Stimulated activated CD8-positive, alpha-beta memory T cell treated with anti-CD3 and anti-CD28 coated beads, Interleukin-15, amount 100 ng/mL, for 48 hours (primary cell): ENCODE results near the gene TRIM31.

Experiments
- DNase-seq, 2 donors: peaks; one replicate each; pipeline ENCODE4 v3.0.0-alpha.2; 2020; ENCODE audit warnings: low read depth in 2 of 2

Gene TRIM31, protein sequence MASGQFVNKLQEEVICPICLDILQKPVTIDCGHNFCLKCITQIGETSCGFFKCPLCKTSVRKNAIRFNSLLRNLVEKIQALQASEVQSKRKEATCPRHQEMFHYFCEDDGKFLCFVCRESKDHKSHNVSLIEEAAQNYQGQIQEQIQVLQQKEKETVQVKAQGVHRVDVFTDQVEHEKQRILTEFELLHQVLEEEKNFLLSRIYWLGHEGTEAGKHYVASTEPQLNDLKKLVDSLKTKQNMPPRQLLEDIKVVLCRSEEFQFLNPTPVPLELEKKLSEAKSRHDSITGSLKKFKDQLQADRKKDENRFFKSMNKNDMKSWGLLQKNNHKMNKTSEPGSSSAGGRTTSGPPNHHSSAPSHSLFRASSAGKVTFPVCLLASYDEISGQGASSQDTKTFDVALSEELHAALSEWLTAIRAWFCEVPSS

DNA sequence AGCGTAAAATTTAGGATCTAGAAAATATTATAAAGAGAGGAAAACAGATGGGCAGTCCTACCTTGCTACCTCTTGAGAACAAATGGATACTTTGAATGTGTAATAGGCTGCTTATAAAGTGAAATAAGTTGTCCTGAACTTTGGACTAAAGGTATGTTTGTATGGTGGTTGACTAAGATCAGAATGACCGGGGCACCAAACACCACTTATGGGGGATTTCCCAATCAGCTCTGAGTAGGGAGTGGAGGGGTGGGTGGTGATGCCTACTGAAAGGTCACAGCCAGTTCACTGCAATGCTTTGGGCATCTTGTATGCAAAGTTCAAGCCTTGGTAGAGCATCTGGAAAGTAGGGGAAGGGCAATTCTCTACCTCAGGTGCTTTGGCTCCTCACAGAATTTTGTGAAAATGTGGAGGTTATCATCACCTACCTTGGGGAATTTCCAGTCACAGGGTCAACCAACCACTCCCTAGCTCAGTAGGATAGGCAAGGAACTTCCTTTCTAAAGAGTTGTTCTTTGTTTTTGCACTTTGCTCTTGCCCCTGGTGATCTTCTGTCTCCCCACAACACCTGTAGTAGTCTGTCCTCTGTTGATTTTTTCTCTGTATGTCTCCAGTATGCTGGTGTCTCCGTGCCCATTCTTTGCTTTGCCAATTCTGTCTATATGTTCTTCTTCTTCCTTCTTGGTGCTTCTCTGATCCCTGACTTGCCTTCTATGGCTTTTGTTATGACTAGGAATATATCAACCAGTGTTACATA is at the start of gene TRIM31:
Gene TRIM31, minus strand, starts transcription at position 88 of the 757 bp plus-strand sequence. CDS start 285 bp downstream, outside the sequence.
- no peak for DNase-seq

DNA sequence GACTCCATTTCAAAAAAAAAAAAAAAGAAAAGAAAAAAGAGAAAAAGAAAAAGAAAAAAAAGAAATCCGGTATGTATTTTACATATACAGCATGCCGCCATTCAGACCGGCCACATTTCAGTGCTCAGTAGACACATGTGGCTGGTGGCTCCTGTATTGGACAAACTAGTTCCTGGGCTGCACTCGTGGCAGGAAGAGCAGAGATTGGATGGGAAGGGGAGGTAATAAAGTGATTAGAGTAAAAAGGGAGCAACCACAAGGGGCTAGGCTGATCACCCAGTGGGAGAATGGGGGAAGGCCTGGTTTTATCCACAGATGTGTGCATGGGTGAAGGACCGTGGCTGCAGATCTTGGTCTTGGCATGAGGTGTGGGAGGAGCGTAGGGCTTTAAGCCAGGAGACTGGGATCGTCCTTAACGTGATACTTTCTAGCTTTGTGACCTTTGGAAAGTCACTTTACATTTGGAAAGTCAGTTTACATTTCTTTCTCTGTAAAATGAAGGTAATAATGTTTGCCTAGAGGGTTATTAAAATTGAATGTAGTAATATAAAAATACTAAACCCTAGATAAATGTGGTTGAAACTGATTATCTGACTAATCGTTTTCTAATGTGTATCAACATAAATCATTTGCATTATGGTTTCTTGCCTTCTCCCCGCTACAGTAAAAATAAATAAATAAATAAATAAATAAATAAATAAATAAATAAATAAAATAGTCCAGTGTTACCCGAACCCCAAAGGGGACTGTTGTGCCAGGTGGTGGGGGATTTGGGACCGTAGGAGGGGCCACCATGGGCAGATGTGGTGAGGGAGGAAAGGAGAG is 49.6 kb upstream of the TRIM31 start:
- DNase-seq, result no peak

DNA sequence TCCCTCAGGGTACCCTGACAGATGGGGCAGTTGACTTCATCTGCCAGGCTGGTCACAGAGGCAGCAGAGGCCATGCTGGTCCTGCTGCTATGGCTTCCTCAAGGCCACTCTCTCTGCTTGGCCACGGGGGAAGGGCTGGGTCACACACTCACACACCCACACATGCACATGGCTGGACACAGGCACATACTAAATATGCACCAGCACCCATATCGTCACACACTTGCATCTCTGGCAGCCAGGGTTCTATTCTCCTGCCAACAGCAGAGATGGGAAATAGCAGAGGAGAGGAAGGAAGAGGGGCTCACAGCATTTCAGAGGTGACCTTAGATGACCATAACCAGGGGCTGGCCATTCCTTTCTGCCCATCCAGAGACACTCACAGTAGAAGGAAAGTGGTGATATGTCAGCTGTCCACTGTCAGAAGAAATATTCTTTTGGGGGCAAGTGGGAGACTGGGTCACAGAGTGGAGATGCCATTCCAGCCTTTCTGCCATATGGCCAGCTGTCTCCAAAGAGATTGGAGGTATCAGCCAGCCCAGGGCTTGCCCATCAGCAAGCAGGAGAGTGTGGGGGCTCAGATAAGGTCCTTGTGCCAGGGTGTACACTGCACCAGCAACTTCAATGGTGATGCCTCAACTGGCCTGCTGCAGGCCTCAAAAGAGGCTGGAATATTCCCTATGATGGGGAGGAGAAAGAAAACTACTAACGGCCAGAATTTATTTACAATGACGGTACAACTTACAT is 48.1 kb upstream of the TRIM31 start, which contains the start of gene TRIM10:
Gene TRIM10, minus strand, starts transcription at position 427 of the 747 bp plus-strand sequence. Its CDS starts 353 bp downstream, at position 74.
- no peak for DNase-seq

DNA sequence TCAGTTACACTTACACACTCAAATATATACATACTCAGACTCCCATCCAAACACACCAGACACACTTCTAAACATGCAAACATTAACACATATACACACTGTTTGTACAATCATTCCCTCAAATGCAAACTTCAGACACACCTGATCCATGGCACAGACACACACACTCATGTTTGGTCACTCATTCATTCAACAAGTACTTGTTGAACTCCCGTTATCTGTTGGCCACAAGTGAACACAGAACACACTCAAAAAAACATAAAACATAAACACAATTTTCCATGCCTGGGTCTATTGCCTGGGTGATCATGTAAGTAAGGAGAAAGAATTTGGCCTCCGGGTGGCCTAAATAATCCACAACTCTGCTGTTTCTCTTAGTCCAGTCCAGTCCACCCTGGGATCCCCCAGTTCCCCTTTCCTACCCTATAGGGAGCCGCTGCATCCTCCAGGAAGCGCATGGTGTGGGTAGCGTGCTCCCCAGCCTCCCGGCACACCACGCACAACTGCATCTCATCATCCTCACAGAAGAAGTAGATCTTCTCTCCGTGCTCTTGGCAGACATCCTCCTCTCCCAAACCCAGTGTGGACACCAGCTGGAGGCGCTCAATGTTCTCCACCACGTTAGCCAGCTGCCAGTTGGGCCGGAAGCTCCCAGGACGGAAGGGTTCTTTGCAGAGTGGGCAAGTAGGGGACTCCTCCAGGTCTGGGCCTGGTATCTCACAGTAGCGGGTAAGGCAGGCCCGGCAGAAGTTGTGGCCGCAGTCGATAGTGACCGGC is 47.3 kb upstream of the TRIM31 start:
- no peak for DNase-seq

DNA sequence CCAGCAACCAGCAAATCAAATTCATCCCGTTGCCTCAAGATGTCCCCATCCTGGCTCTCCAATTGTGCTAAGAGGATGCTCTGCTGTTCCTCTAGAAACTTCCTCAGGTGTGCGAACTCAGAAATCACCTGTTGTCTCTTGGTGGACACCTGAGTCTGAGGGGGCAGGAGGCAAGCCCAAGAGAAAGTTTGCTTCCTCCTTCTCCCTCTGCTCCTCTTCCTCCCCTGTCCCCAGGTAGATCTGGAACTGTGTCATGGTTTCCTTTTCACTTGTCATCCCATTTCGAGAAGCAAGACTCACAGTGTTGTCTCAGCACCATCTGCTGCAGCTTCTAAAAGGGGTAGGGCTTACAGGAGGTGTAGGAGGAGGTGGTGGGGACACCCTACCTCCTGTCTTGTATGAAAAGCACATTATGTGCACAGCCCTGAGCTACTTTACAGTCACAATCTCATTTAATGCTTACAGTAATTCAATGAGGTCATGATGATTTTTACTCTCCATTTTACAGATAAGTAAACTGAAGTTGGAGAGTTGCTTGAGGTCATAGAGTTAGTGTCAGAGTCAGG is 45.7 kb upstream of the TRIM31 start:
- peak in 1 of 2 donors; percentile 24 for DNase-seq

DNA sequence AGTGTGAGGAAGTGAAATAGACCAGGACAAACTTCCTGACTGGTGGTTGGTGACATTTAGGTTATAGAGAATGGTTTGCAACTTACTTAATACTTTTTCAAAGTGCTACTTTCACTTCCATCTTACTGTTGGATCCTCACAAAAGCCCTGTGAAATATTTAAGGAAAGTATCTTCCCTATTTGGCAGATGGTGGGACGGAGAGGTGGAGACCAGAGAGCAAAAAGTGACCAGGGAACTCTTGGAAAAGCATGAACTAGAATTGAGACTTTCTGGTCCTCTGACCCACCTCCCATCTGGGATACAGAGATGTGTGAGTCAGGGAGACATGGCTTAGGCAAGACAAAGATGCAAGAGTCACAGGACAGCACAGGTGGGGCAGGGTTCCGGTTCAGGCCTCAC is 45.1 kb upstream of the TRIM31 start:
- DNase-seq, result no peak

DNA sequence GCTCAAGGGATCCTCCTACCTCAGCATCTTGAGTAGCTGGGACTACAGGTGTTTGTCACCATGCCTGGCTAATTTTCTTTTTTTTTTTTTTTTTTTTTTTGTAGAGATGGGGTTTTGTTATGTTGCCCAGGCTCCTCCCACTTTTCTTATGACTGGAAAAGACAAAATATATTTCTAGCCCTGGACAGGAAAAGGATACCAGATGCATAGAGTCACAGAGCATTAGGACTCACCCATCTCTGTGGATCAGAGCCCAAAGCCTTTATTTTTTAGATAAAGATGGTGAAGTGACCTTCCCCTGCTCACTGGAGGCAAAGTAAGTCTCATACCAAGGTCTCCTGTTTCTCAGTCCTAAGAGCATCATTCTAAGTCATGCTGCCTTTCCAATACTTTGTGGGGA is 44.7 kb upstream of the TRIM31 start:
- no peak for DNase-seq

DNA sequence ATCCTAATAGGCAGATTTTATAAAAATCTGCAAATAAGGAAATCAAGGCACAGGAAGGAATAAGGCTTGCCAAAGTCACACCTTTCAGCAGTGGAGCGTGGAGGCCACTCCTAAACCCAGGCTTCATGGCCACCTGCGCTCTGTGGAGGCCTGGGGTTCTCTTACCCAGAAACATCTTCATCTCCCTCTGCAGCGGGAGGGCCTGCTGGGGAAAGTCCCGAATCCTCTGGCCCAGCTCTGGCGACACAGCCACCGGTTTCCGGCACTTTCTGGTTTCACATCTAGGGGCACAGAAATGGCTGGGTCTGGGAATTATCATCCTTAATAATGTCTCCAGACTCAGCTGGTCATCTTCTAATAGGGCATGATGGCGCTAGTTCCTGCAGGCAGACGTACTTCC is 43.9 kb upstream of the TRIM31 start:
- no peak for DNase-seq

DNA sequence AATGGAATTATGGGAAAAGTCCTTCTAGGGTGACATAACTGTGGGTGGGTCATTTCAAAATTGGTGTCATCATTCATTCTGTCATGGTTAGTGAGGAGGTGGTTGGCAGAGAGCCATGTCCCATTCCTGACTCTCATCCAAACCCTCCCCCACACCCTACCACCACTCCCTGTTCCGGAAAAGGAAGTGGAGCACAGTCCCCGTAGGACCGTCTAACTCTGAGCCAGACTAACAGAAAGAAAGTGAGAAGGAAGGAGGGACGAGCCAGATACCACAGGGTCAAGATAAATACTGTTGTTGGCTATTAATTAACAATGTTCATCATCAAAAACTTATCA is 43.3 kb upstream of the TRIM31 start:
- DNase-seq, result no peak

DNA sequence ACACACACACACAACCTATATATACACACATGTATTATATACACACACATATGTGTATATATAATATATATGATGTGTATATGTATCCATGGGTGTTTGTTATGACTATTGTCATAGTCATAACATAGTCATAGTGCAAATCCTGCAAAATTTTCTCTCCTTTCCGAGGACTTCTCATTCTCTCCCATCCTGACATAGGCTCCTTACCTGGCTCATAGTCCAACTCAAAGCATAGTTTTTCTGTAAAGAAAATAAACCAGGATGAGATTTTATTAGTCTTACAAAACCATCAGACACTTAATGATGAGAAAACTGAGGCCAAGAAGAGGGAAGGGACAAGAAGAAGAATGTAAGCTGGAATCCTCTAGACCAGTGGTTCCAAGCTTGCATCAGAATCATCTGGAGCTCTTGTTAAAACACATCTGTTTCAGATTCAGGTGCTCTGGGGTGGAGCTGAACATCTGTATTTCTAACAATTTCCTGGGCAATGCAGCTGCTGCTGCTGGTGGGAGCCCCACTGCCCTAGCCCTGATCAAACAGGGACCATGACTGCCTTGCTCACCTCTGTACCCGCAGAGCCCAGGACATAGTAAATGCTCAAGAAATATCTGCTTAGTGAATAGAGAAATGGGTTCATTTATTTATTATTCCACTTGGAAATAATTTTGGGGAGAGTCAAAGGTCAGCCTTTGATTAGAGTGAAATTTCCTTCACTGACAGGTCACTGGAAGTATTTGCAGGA is 42.8 kb upstream of the TRIM31 start:
- DNase-seq, result no peak

DNA sequence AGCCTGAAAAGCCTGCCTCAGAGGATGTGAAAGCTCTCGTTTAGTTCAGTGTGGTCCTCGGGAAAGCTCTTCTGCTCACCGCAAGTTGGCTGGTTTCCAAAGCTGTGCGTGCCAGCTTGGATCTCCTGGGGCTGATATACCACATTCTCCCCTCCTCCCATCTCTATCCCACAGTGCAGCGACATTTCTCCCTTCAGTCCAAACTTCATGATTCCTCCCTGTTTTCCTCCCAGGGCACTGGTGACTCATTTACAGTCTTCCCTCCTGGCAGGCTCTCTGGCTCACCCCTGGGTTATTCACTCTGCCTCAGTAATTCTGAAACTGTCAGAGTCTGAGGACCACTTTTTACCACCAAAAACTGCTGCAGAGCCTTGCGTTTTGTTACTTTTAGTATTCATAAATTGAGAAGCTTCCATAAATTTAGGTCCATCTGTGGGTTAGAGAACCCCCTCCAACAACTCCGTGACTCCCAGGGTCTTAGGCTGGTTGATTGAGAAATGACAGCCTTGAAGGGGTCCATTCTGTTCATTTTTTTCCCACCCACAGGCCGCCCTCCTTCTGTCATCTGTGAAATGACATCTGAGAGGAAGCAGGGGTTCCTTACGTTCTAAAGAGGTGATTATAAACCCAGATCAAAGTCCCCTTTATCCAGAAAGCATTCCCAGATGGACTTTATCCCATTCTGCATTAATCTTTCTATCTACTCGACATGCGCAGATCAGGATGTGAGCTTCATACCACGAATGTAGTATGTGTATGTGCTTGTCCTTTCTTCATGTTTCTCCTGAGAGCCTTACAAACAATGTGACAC is 42.0 kb upstream of the TRIM31 start:
- no peak for DNase-seq

DNA sequence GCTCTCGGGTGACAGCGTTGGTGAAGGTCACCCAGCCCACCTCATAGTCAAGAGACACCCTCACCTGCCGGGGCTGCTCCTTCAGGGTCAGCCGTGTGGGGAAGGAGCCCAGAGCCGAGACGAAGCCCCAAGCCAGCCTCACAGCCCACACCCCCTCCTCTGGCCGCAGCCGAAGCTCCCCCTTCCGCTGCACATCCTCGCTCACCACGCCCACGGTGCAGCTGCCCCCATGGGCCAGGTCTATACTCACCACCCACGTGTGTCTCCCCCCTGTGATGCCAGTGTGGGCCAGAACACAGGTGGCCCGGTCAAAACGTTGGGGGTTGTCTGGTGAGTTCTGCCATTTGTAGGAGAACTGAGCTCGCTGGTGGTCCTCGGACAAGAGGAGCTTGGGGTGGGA is 41.2 kb upstream of the TRIM31 start:
- DNase-seq, result no peak

DNA sequence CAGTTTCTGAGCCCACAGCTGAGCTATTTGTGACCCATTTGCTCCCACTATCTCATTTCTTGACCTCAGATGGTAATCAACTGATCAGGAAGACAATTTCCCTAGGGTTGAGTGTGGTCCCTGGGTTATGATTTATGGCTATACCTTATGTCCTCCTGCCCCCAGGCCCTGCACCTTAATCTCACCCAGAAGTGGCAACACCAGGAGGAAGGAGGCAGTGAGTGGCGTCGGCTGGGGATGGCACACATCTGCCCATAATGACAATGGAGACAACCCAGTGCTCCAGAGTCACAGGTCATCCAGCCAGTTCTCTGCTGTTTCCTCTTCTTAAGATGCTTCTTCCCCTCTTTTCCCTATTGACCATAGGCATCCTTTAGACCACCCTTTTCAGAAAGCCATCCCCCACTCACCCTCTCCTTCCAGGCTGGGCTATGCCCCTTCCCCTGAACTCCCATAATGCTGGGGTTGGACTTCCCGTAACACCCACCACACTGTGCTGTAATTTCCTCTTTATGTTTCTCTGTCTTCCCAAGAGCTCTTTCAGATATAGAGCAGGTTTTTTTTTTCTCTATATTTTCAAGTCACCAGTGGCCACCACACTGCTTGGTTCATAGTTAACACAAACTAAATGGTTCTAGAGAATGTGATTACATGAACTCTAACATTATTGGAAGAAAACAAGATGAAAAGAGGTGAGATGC is 40.2 kb upstream of the TRIM31 start:
- no peak for DNase-seq

DNA sequence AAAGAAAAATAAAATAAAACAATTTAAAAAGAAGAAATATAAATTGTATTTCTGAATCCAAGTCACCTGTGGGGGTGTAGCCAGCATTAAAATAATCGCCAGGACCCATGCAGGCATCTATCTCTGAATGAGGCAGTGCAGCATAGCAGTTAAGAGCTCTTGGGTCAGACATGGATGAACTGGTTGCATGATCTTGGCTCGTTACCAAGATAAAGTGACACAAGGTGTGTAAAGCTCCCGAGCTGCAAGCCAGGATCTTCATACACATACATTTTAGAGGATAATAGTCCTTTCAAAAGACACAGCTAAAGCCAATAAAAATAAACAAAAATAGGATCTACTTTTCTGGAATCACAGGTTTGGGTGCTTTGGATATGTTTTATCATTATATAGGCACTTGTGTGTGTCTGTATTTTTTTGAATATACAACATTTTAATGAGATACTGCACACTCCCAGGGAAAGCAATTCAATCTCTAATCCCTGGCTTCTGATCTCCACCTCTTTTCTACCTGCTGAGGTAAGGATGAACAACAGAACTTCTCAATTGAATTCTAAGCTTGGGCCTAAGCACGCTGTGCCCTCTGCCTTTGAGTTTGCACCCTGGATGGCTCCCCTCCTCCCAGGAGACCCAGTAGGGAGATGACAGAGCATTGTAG is 39.3 kb upstream of the TRIM31 start:
- DNase-seq, result no peak

DNA sequence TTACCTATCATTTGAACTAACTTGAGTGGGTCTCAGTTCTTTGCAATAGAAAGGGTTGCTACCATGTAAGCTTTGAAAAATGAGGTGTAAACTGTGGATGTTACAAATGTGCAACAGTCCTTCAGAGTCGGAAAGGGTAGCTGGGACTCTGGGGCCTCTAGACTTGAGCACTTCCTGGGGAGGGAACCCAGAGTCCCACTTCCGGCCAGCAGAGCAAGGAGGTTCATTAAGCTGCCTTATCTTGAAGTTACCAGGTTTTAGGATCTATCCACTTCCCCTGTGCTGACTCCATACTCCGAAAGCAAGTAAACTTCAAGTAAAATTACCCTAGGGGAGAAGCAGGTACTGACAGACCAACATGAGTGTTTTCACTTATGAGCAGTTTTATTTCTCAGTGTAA is 38.7 kb upstream of the TRIM31 start:
- no peak for DNase-seq

DNA sequence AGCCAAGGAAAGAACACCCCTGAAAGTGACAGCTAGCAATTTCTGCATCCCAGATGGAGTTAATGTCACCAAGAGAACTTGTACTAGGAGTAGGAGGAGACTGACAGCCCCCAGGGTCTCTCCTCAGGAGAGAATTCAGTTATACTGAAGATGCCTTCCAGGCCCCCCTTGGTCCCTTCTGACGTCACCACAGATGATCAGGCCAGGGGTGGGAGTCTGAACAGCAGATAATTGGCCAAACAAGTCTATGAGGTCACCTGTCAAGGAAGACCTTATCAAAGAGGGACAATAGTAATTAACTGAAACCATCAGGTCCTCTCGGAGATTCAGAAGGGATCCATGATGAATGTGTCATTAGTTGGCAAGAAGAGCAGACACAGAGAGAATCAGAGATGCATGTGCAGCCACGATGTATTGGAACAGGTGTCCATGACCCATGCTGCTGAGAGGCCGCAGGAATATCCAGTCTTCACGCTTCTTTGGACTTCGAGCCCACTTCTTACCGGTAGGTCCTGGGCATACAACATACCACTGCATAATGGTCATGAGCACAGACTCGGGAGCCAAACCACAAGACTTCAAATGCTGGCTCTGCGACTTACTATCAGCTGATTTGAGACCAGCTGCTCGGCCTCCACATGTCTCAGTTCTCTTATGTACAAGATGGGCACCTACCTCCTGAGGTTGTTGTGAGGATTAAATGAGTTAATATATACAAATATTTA is 37.9 kb upstream of the TRIM31 start:
- DNase-seq, result no peak
